B cell (primary cell): ENCODE measurements around the gene LRRN4. TPM values are rescaled to one million over a fixed set of nuclear protein-coding genes. Genes with fewer than 3 reads are reported as not detected.

Experiments used
- ATAC-seq: fragments of 200-7000 bp; cut with Tn5 transposase; one replicate; pipeline ENCODE4 v1.10.0; 2021; ENCODE audit warnings: low read depth, mild to moderate bottlenecking, moderate number of reproducible peaks, moderate library complexity
- CTCF ChIA-PET: fragments of 350-600 bp; sonication (Branson Sonifier 250); formaldehyde crosslinking; loops from one replicate; lab custom pipeline; 2021; ENCODE audit warnings: antibody characterized with exemption, inconsistent platforms; lab: Charles Lee
- POLR2A ChIA-PET: fragments of 350-600 bp; sonication (Branson Sonifier 250); formaldehyde crosslinking; loops from one replicate; lab custom pipeline; 2021; ENCODE audit warnings: antibody characterized with exemption; lab: Charles Lee
- DNase-seq: peaks from one replicate; pipeline ENCODE4 v3.0.0; 2013
- H2AFZ ChIP-seq: 2 replicates; pipeline ENCODE4 v1.6.1; 2012; ENCODE audit warnings: mild to moderate bottlenecking, low read depth, low read length; ENCODE audit not compliant: insufficient read depth, poor library complexity, severe bottlenecking
- H3K27ac ChIP-seq, 2 donors: 1 replicate in 1 of 2; 2 replicates in 1 of 2; pipeline ENCODE4 v1.5.1; 2012 to 2013; ENCODE audit warnings: low read length in 2 of 2, mild to moderate bottlenecking in 2 of 2, moderate library complexity in 1 of 2
- H3K27me3 ChIP-seq, 4 experiments: fragments of 200-600 bp in 1 of 4; sonication (generic) in 1 of 4; replicated peaks in 1 of 4; 1 replicate in 2 of 4; 2 replicates in 2 of 4; pipeline versions ENCODE4 v1.6.1 to v1.7.0; 2013 to 2016; ENCODE audit warnings: low read length in 3 of 4, mild to moderate bottlenecking in 2 of 4, mixed read lengths in 1 of 4, moderate library complexity in 1 of 4; ENCODE audit not compliant: insufficient read depth in 4 of 4, control insufficient read depth in 3 of 4; ENCODE audit errors: control extremely low read depth in 1 of 4
- H3K36me3 ChIP-seq, 2 experiments: replicated peaks in 1 of 2; 1 replicate in 1 of 2; 2 replicates in 1 of 2; pipeline versions ENCODE4 v1.6.1 to v1.7.1; 2013; ENCODE audit warnings: low read length in 1 of 2; ENCODE audit not compliant: insufficient read depth in 2 of 2, control insufficient read depth in 1 of 2; ENCODE audit errors: control extremely low read depth in 1 of 2, extremely low read depth in 1 of 2
- H3K4me1 ChIP-seq, 2 donors: fragments of 200-600 bp in 1 of 2; sonication (generic) in 1 of 2; 1 replicate in 1 of 2; 2 replicates in 1 of 2; pipeline versions ENCODE4 v1.5.1 to v1.6.1; 2013 to 2017; ENCODE audit warnings: low read length in 2 of 2; ENCODE audit not compliant: control insufficient read depth in 2 of 2, insufficient read depth in 2 of 2
- H3K4me2 ChIP-seq: replicated peaks from 2 replicates; pipeline ENCODE3; 2012; ENCODE audit warnings: mild to moderate bottlenecking, low read depth, low read length; ENCODE audit not compliant: poor library complexity, severe bottlenecking
- H3K4me3 ChIP-seq, 5 experiments: fragments of 200-600 bp in 1 of 5; sonication (generic) in 1 of 5; 1 replicate in 3 of 5; 2 replicates in 2 of 5; pipeline versions ENCODE4 v1.5.1 to v1.7.0; 2011 to 2016; ENCODE audit warnings: low read length in 4 of 5, mild to moderate bottlenecking in 4 of 5, low read depth in 2 of 5, control low read depth in 1 of 5, moderate library complexity in 1 of 5; ENCODE audit not compliant: insufficient read depth in 1 of 5; ENCODE audit errors: control extremely low read depth in 1 of 5, extremely low read depth in 1 of 5
- H3K79me2 ChIP-seq: fragments of 200-600 bp; sonication (generic); one replicate; pipeline ENCODE4 v1.6.0; 2016; ENCODE audit warnings: low read length; ENCODE audit not compliant: control insufficient read depth, insufficient read depth
- H3K9ac ChIP-seq: fragments of 200-600 bp; sonication (generic); 2 replicates; pipeline ENCODE4 v1.6.1; 2017; ENCODE audit warnings: mild to moderate bottlenecking, low read length, moderate library complexity
- H3K9me3 ChIP-seq, 3 donors: one replicate each; pipeline versions ENCODE4 v1.6.1 to v1.7.1; 2013; ENCODE audit warnings: low read length in 2 of 3; ENCODE audit not compliant: control insufficient read depth in 2 of 3, insufficient read depth in 1 of 3; ENCODE audit errors: control extremely low read depth in 1 of 3
- H4K20me1 ChIP-seq: 2 replicates; pipeline ENCODE4 v1.6.0; 2012; ENCODE audit warnings: mild to moderate bottlenecking, low read length; ENCODE audit not compliant: insufficient read depth, control insufficient read depth, poor library complexity, severe bottlenecking
- H3K27ac Mint-ChIP-seq: one replicate; pipeline ENCODE4 v1.8.0; 2021; ENCODE audit warnings: mixed read lengths
- H3K27me3 Mint-ChIP-seq: one replicate; pipeline ENCODE4 v1.8.0; 2021; ENCODE audit warnings: mixed read lengths
- H3K4me1 Mint-ChIP-seq: one replicate; pipeline ENCODE4 v1.8.0; 2021; ENCODE audit warnings: mixed read lengths
- H3K4me3 Mint-ChIP-seq: one replicate; pipeline ENCODE4 v1.8.0; 2021; ENCODE audit warnings: mixed read lengths
- H3K9me3 Mint-ChIP-seq: one replicate; pipeline ENCODE4 v1.8.0; 2022; ENCODE audit warnings: mixed read lengths; ENCODE audit not compliant: insufficient read depth
- EZH2 ChIP-seq: IDR thresholded peaks from 2 replicates; pipeline ENCODE4 v1.6.1; 2012; ENCODE audit warnings: borderline replicate concordance, low read depth, mild to moderate bottlenecking, moderate library complexity, low read length; ENCODE audit not compliant: insufficient read depth, poor library complexity, severe bottlenecking
- WGBS: methylation state at CpG from one replicate; pipeline ENCODE4 v1.1.5; 2013; ENCODE audit warnings: missing lambda C conversion rate; ENCODE audit not compliant: insufficient coverage; 5-methylcytosine and 5-hydroxymethylcytosine counted together
- intact Hi-C: fragments of 100-400 bp; cut with micrococcal nuclease; formaldehyde crosslinking; loops from one replicate; pipeline ENCODE4 v1.10.0; 2022
- polyA plus RNA-seq: library from polyadenylated mRNA; depleted of rRNA; stranded (reverse); fragments of >200 nt; gene quantifications from 2 replicates; pipeline ENCODE4 v1.2.3, GENCODE V29; 2012
- total RNA-seq, 2 donors: library from RNA; stranded (reverse); fragments of 120-200 nt in 1 of 2; gene quantifications; 1 replicate in 1 of 2; 2 replicates in 1 of 2; pipeline versions ENCODE4 v1.2.3 to v1.2.4, GENCODE V29; 2013 to 2022
- TF ChIP-seq, protein P1 (sequence below): fragments of 200-600 bp; IDR thresholded peaks from one replicate; pipeline ENCODE4 v1.8.0; 2022; ENCODE audit warnings: antibody characterized with exemption, mild to moderate bottlenecking

The LRRN4 gene
- total and polyA plus RNA-seq, 2 donors (not counting 1 experiment from before 2014, with no cell fraction given) = not detected

DNA sequence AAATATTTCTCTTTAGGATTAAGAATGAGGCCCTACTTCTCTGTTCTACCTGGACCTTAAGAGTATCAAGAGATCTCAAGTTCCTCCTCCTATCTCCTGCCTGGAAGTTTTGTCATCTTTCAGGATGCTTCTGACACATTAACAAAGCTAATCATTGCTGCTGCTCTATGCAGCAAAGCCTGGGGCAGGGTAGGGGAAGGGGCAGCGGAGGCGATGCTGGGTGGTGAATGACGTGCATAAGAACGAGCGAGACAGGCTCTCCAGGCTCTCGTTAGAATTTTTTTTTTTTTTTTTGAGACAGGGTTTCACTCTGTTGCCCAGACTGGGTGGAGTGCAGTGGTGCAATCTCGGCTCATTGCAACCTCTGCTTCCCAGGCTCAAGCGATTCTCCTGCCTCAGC, 37.8 kb upstream of the LRRN4 start:
- H3K9me3 Mint-ChIP-seq = no peaks in the 10 kb centered on the region
- TF ChIP-seq, protein P1, sequence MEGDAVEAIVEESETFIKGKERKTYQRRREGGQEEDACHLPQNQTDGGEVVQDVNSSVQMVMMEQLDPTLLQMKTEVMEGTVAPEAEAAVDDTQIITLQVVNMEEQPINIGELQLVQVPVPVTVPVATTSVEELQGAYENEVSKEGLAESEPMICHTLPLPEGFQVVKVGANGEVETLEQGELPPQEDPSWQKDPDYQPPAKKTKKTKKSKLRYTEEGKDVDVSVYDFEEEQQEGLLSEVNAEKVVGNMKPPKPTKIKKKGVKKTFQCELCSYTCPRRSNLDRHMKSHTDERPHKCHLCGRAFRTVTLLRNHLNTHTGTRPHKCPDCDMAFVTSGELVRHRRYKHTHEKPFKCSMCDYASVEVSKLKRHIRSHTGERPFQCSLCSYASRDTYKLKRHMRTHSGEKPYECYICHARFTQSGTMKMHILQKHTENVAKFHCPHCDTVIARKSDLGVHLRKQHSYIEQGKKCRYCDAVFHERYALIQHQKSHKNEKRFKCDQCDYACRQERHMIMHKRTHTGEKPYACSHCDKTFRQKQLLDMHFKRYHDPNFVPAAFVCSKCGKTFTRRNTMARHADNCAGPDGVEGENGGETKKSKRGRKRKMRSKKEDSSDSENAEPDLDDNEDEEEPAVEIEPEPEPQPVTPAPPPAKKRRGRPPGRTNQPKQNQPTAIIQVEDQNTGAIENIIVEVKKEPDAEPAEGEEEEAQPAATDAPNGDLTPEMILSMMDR = no peak
- TF ChIP-seq EZH2 = no peak
- Histone ChIP-seq H4K20me1 (no peaks in the 10 kb centered on the region), H3K27ac (no peak overlapping the region), H3K9ac (no peak overlapping the region), H3K4me1 (no peaks in the 10 kb centered on the region), H3K4me3 (no peak overlapping the region), H3K4me2 (no peak overlapping the region), H3K9me3 (no peaks in the 10 kb centered on the region), H3K27me3 (no peaks in the 10 kb centered on the region), H3K36me3 (no peaks in the 10 kb centered on the region), H3K79me2 (no peaks in the 10 kb centered on the region), H2AFZ (no peak overlapping the region)
- intact Hi-C loops = no loop called here
- POLR2A ChIA-PET = no interaction called here
- no peaks in the 10 kb centered on the region for H3K4me1 Mint-ChIP-seq
- DNase-seq (no peak), ATAC-seq (no peak)
- WGBS = 86% methylated on average over 8 of the region's 8 CpGs
- CTCF ChIA-PET = no interaction called here
- H3K27ac Mint-ChIP-seq = no peak overlapping the region
- H3K4me3 Mint-ChIP-seq = no peak overlapping the region
- H3K27me3 Mint-ChIP-seq = peaks cover 9% of the 10 kb centered on the region

DNA sequence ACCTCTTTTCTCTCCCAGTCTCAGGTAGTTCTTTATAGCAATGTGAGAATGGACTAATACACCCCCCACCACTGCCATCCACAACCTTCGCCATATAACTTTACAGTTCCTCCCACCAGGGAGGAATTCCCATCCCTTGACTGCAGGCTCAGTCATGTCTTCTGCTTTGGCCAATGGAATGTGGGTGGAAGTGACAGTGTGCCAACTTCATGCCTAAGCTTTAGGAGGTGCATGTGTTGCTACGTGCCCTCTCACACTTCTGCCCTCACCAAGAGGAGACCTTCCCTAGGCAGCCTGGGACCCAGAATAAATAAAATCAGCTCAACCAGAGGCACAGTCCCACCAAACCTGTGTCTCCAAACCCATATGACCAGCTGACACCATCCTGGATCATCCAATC, 33.0 kb upstream of the LRRN4 start:
- Histone ChIP-seq H2AFZ (no peak overlapping the region), H3K79me2 (no peaks in the 10 kb centered on the region), H3K9me3 (no peaks in the 10 kb centered on the region), H3K27ac (no peak overlapping the region), H3K27me3 (no peaks in the 10 kb centered on the region), H3K9ac (no peak overlapping the region), H4K20me1 (no peaks in the 10 kb centered on the region), H3K4me2 (no peak overlapping the region), H3K4me1 (no peaks in the 10 kb centered on the region), H3K4me3 (no peak overlapping the region), H3K36me3 (no peaks in the 10 kb centered on the region)
- ChIA-PET CTCF (no interaction called here), POLR2A (no interaction called here)
- Mint-ChIP-seq H3K9me3 (no peaks in the 10 kb centered on the region), H3K27me3 (peaks cover 6% of the 10 kb centered on the region), H3K4me3 (no peak overlapping the region), H3K4me1 (no peaks in the 10 kb centered on the region), H3K27ac (no peak overlapping the region)
- intact Hi-C loops = no loop called here
- no peak for DNase-seq
- WGBS = no CpG with 5 or more reads among the region's 2 CpGs
- ATAC-seq = no peak
- no peak for TF ChIP-seq EZH2
- TF ChIP-seq, protein P1 = no peak
